Measurements from ENCODE around the gene SLX9. TPM values are rescaled to one million over a fixed set of nuclear protein-coding genes. Genes with fewer than 3 reads are reported as not detected.
A peak's percentile ranks its signal among the peaks of the same experiment; 100 is the strongest.

Gene SLX9
- total RNA-seq, 3 donors from 2014 or later, result 15.8 to 17.7 (median 17.0) TPM

DNA sequence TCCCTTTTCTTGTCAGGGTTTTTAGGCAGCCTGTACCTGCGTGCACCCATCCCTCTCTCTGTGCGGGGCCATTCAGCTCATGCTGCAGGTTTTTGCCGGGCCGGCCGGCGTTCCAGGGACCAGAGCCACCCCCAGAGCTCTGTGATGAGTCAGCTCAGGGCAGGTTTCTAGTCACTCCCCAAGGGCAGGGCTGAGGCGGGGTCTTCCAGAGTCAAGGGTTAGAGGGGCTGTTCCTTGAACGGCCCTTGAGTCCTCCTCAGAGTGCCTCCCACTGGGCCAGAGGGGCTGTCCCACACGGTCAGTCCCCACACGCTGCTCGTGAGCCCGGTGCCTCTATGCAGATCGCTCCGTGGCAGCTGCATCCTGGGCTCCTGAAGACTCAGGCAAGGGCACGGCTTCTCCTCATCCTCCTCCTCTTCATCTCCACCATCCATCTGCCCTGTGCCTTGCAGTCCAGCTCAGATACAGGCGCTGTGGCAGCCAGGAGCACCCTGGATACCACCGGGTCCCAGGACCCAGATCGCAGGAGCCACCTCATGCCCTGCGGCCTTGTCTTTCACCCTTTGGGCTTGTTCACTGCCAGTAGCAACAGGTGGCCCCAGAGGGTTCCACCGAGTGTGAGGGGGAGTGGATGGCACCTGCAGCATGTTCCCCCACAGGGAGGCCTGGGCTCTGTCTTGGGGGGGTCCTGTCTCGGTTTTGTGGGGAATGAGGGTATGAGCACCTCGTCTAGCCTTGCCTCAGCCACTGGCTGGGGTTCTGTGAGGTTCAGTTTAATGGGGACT, 17.4 kb downstream of the SLX9 start:
- Histone ChIP-seq H3K4me3 (no peak overlapping the region), H3K36me3 (no peaks in the 10 kb centered on the region), H3K4me1 (peaks cover 18 to 24% of the 10 kb centered on the region in 2 donors), H3K27me3 (no peaks in the 10 kb centered on the region), H3K27ac (peak overlapping the region; percentile 81 to 94), H3K9me3 (no peaks in the 10 kb centered on the region)
- no peak for DNase-seq (ENCODE audit: low spot score in 2 of 2)
- TF ChIP-seq, protein P1, sequence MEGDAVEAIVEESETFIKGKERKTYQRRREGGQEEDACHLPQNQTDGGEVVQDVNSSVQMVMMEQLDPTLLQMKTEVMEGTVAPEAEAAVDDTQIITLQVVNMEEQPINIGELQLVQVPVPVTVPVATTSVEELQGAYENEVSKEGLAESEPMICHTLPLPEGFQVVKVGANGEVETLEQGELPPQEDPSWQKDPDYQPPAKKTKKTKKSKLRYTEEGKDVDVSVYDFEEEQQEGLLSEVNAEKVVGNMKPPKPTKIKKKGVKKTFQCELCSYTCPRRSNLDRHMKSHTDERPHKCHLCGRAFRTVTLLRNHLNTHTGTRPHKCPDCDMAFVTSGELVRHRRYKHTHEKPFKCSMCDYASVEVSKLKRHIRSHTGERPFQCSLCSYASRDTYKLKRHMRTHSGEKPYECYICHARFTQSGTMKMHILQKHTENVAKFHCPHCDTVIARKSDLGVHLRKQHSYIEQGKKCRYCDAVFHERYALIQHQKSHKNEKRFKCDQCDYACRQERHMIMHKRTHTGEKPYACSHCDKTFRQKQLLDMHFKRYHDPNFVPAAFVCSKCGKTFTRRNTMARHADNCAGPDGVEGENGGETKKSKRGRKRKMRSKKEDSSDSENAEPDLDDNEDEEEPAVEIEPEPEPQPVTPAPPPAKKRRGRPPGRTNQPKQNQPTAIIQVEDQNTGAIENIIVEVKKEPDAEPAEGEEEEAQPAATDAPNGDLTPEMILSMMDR (IDR thresholded peaks at IDR 0.05), result no peak
- TF ChIP-seq POLR2AphosphoS5 (IDR thresholded peaks at IDR 0.05) (no peak), POLR2A (IDR thresholded peaks at IDR 0.05) (no peak)
- intact Hi-C loops (cut with DNase I; ENCODE audit: low total_unique reads), result loop anchor here (10.0 kb wide), 1 partner anchor 118 kb away; the partner anchor contains the start of gene ADARB1

GRCh38 chr21:44957901-44958451, 18.1 kb downstream of the SLX9 start:
- intact Hi-C loops (cut with DNase I; ENCODE audit: low total_unique reads), result loop anchor here (10.0 kb wide), 1 partner anchor 117 kb away; the partner anchor contains the start of gene ADARB1
- H3K9me3 ChIP-seq, result no peaks in the 10 kb centered on the region
- H3K4me3 ChIP-seq, result peak overlapping the region in 2 of 3 donors; percentile 5 to 53
- no peaks in the 10 kb centered on the region for H3K36me3 ChIP-seq
- TF ChIP-seq POLR2AphosphoS5 (IDR thresholded peaks at IDR 0.05), result no peak
- TF ChIP-seq POLR2A (IDR thresholded peaks at IDR 0.05), result no peak
- TF ChIP-seq, protein P1 (IDR thresholded peaks at IDR 0.05), result no peak
- no peak for DNase-seq (ENCODE audit: low spot score in 2 of 2)
- H3K27me3 ChIP-seq, result no peaks in the 10 kb centered on the region
- peak overlapping the region; percentile 81 to 94 for H3K27ac ChIP-seq
- peaks cover 18 to 24% of the 10 kb centered on the region in 2 donors for H3K4me1 ChIP-seq

DNA sequence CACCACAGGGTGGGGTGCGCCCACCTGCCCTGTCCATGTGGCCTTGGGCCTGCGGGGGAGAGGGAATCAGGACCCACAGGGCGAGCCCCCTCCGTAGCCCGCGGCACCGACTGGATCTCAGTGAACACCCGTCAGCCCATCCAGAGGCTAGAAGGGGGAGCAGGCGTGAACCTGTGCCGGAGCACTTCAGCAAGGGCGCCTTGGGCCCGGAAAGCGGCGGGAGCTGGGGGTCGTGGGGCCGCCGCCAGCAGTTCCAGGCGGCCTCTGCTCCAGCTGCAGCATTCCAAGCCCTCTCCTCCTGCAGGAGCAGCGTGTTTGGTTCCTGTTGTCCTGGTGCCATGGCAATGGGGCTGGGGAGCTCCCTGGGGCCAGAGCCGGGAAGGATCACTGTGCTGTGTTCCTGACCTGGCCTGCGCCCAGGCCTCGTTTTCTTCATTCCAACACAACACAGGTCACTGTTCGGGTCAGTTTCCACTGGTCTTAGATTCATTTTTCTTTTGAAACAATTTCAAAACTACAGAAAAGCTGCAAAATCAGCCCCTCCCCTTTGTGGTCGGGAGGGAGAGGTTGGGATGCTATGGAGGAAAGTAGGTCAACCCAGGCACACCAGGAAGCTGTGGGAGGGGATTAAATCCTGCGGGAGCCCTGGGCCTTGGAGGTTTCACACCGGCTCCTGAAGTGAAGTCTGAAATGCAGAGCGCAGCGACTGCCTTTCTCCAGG, 18.8 kb downstream of the SLX9 start:
- intact Hi-C loops (cut with DNase I; ENCODE audit: low total_unique reads), result loop anchor here (10.0 kb wide), 1 partner anchor 116 kb away; the partner anchor contains the start of gene ADARB1
- peak; percentile 66 to 87 for DNase-seq (ENCODE audit: low spot score in 2 of 2)

GRCh38 chr21:44959376-44960091, 19.7 kb downstream of the SLX9 start:
- Histone ChIP-seq H3K27ac (peak overlapping the region; percentile 81 to 94), H3K9me3 (no peaks in the 10 kb centered on the region), H3K4me1 (peaks cover 18 to 24% of the 10 kb centered on the region in 2 donors), H3K4me3 (peak overlapping the region in 2 of 3 donors; percentile 16 to 53), H3K27me3 (no peaks in the 10 kb centered on the region), H3K36me3 (no peaks in the 10 kb centered on the region)
- intact Hi-C loops (cut with DNase I; ENCODE audit: low total_unique reads), result loop anchor here (10.0 kb wide), 1 partner anchor 115 kb away; the partner anchor contains the start of gene ADARB1
- DNase-seq (ENCODE audit: low spot score in 2 of 2), result no peak
- TF ChIP-seq POLR2AphosphoS5 (IDR thresholded peaks at IDR 0.05) (no peak), POLR2A (IDR thresholded peaks at IDR 0.05) (no peak)
- TF ChIP-seq, protein P1 (IDR thresholded peaks at IDR 0.05), result no peak

More for the DNA sequence above, 18.8 kb downstream of the SLX9 start:
- TF ChIP-seq POLR2A (IDR thresholded peaks at IDR 0.05) (no peak), POLR2AphosphoS5 (IDR thresholded peaks at IDR 0.05) (peak; percentile 41 to 82 (median 71))
- TF ChIP-seq, protein P1 (IDR thresholded peaks at IDR 0.05), result no peak
- peak overlapping the region; percentile 81 to 94 for H3K27ac ChIP-seq
- no peaks in the 10 kb centered on the region for H3K9me3 ChIP-seq
- H3K27me3 ChIP-seq, result no peaks in the 10 kb centered on the region
- peak overlapping the region; percentile 5 to 53 (median 16) for H3K4me3 ChIP-seq
- no peaks in the 10 kb centered on the region for H3K36me3 ChIP-seq
- H3K4me1 ChIP-seq, result peaks cover 18 to 24% of the 10 kb centered on the region in 2 donors

Measured in breast epithelium (tissue), 4 donors.